PC-9 (cell line): ENCODE measurements around the gene HES7. TPM values are rescaled to one million over a fixed set of nuclear protein-coding genes. Genes with fewer than 3 reads are reported as not detected.

ENCODE experiments used
- BruUV-seq: library from RNA; stranded (reverse); fragments of 400-500 nt; replicated peaks from 2 replicates; lab custom pipeline; 2021; lab: Mats Ljungman, UMichigan
- CTCF ChIA-PET: fragments of 300-600 bp; sonication (Branson Sonifier 250); formaldehyde crosslinking; loops from one replicate; lab custom pipeline; 2022; ENCODE audit warnings: antibody characterized with exemption; lab: Charles Lee
- POLR2A ChIA-PET: fragments of 300-600 bp; sonication (Branson Sonifier 250); formaldehyde crosslinking; loops from one replicate; lab custom pipeline; 2022; ENCODE audit warnings: antibody characterized with exemption; ENCODE audit not compliant: unreplicated experiment; lab: Charles Lee
- DNase-seq, 2 experiments: peaks; one replicate each; pipeline versions ENCODE4 v3.0.0 to v3.0.0-alpha.2; 2015 to 2022; ENCODE audit warnings: mixed read lengths in 1 of 2
- H2AFZ ChIP-seq: fragments of 200-600 bp; sonication (generic); 2 replicates; pipeline ENCODE4 v1.8.1; 2017; ENCODE audit warnings: antibody characterized with exemption
- H3F3A ChIP-seq: fragments of 200-600 bp; sonication (generic); 2 replicates; pipeline ENCODE4 v1.8.1; 2017; ENCODE audit warnings: antibody characterized with exemption, mild to moderate bottlenecking, low read depth; ENCODE audit not compliant: insufficient read depth
- H3K27ac ChIP-seq: fragments of 200-600 bp; sonication (generic); 2 replicates; pipeline ENCODE4 v1.6.1; 2016; ENCODE audit warnings: mixed run types
- H3K27me3 ChIP-seq: fragments of 200-600 bp; sonication (generic); 2 replicates; pipeline ENCODE4 v1.6.1; 2016; ENCODE audit warnings: low read depth, mixed run types; ENCODE audit not compliant: insufficient read depth
- H3K36me3 ChIP-seq: fragments of 200-600 bp; sonication (generic); 2 replicates; pipeline ENCODE4 v1.6.1; 2016; ENCODE audit warnings: low read depth, mixed run types
- H3K4me1 ChIP-seq: fragments of 200-600 bp; sonication (generic); replicated peaks from 2 replicates; pipeline ENCODE4 v1.6.1; 2016; ENCODE audit warnings: mixed run types; ENCODE audit not compliant: insufficient read depth
- H3K4me2 ChIP-seq: fragments of 200-600 bp; sonication (generic); 2 replicates; pipeline ENCODE4 v1.6.1; 2017; ENCODE audit warnings: mixed run types
- H3K4me3 ChIP-seq: fragments of 200-600 bp; sonication (generic); 2 replicates; pipeline ENCODE4 v1.6.1; 2016; ENCODE audit warnings: mixed run types
- H3K79me2 ChIP-seq: fragments of 200-600 bp; sonication (generic); 2 replicates; pipeline ENCODE4 v1.6.1; 2017; ENCODE audit warnings: low read depth, mixed run types
- H3K9me2 ChIP-seq: fragments of 200-600 bp; sonication (generic); 2 replicates; pipeline ENCODE4 v1.8.1; 2017; ENCODE audit warnings: mild to moderate bottlenecking; ENCODE audit not compliant: insufficient read depth
- H3K9me3 ChIP-seq: fragments of 200-600 bp; sonication (generic); 2 replicates; pipeline ENCODE4 v1.8.1; 2016; ENCODE audit warnings: low read depth; ENCODE audit not compliant: insufficient read depth
- H4K20me1 ChIP-seq: fragments of 200-600 bp; sonication (generic); 2 replicates; pipeline ENCODE4 v1.8.1; 2017; ENCODE audit not compliant: insufficient read depth
- CTCF ChIP-seq: fragments of 200-600 bp; sonication (generic); conservative IDR thresholded peaks from 2 replicates; pipeline ENCODE4 v1.6.1; 2017; ENCODE audit warnings: mixed run types, antibody characterized with exemption, mild to moderate bottlenecking, moderate library complexity
- EZH2 ChIP-seq: fragments of 200-600 bp; sonication (generic); IDR thresholded peaks from 2 replicates; pipeline ENCODE4 v1.8.0; 2017; ENCODE audit warnings: antibody characterized with exemption, low read depth
- intact Hi-C: fragments of 100-400 bp; cut with micrococcal nuclease; formaldehyde crosslinking; loops from one replicate; pipeline ENCODE4 v1.10.0; 2022; ENCODE audit not compliant: unreplicated experiment
- total RNA-seq: library from RNA; stranded (reverse); gene quantifications from 2 replicates; pipeline ENCODE4 v1.2.3, GENCODE V29; 2021

Gene HES7
- total RNA-seq, 1 experiment from 2014 or later, result 2.6 TPM

GRCh38 chr17:8147141-8147804 is 23.4 kb upstream of the HES7 start:
- Histone ChIP-seq H3K27me3 (no peaks in the 10 kb centered on the region), H3K36me3 (no peaks in the 10 kb centered on the region), H3K79me2 (no peaks in the 10 kb centered on the region), H3K4me1 (no peaks in the 10 kb centered on the region), H3K9me2 (no peaks in the 10 kb centered on the region), H3K4me2 (no peak overlapping the region), H4K20me1 (no peaks in the 10 kb centered on the region; the same call in 1 of the 2 replicates), H3K4me3 (no peak overlapping the region), H3F3A (no peaks in the 10 kb centered on the region), H2AFZ (no peak overlapping the region), H3K27ac (no peak overlapping the region), H3K9me3 (no peaks in the 10 kb centered on the region)
- intact Hi-C loops, result no loop called here
- POLR2A ChIA-PET, result no interaction called here
- no peak for DNase-seq
- no TSS peak for BruUV-seq
- TF ChIP-seq CTCF, result no peak
- no peak for TF ChIP-seq EZH2
- CTCF ChIA-PET, result no interaction called here

- ChIA-PET CTCF (no interaction called here), POLR2A (no interaction called here)
- Histone ChIP-seq H4K20me1 (no peaks in the 10 kb centered on the region; the same call in 1 of the 2 replicates), H3K4me1 (no peaks in the 10 kb centered on the region), H3F3A (no peaks in the 10 kb centered on the region), H3K4me2 (no peak overlapping the region), H3K9me3 (no peaks in the 10 kb centered on the region), H3K27ac (no peak overlapping the region), H3K79me2 (no peaks in the 10 kb centered on the region), H2AFZ (no peak overlapping the region), H3K36me3 (no peaks in the 10 kb centered on the region), H3K27me3 (no peaks in the 10 kb centered on the region), H3K9me2 (no peaks in the 10 kb centered on the region), H3K4me3 (no peak overlapping the region)
- intact Hi-C loops, result no loop called here
- no TSS peak for BruUV-seq
- no peak for TF ChIP-seq CTCF
- TF ChIP-seq EZH2, result no peak
- no peak for DNase-seq
Measured at GRCh38 chr17:8146381-8147140, 22.7 kb upstream of the HES7 start.

GRCh38 chr17:8145811-8146210 is 21.9 kb upstream of the HES7 start:
- Histone ChIP-seq H3K4me3 (no peak overlapping the region), H3K9me3 (no peaks in the 10 kb centered on the region), H3K4me1 (no peaks in the 10 kb centered on the region), H3F3A (no peaks in the 10 kb centered on the region), H3K9me2 (no peaks in the 10 kb centered on the region), H3K4me2 (no peak overlapping the region), H4K20me1 (no peaks in the 10 kb centered on the region; the same call in 1 of the 2 replicates), H3K36me3 (no peaks in the 10 kb centered on the region), H2AFZ (no peak overlapping the region), H3K27me3 (no peaks in the 10 kb centered on the region), H3K27ac (no peak overlapping the region), H3K79me2 (no peaks in the 10 kb centered on the region)
- TF ChIP-seq CTCF (no peak), EZH2 (no peak)
- ChIA-PET POLR2A (no interaction called here), CTCF (no interaction called here)
- intact Hi-C loops, result no loop called here
- BruUV-seq, result no TSS peak
- no peak for DNase-seq
